Effector memory CD8-positive, alpha-beta T cell (primary cell): ENCODE data around the gene PPFIA3.
"Not testable (repeated sequence)": the region's sequence is repeated elsewhere in the genome, so short reads cannot be mapped to it uniquely, and the experiment has no call there.

Source experiments
- ATAC-seq: fragments of 150-1000 bp; cut with Tn5 transposase; replicated peaks from 2 replicates; pipeline ENCODE4 v1.10.0; 2021; ENCODE audit warnings: mild to moderate bottlenecking, moderate library complexity
- DNase-seq, 3 experiments: peaks; one replicate each; pipeline ENCODE4 v3.0.0; 2021
- H3K27ac Mint-ChIP-seq, 2 donors: one replicate each; pipeline ENCODE4 v1.8.0; 2022; ENCODE audit warnings: mild to moderate bottlenecking in 2 of 2, mixed read lengths in 2 of 2, moderate library complexity in 2 of 2
- H3K27me3 Mint-ChIP-seq, 2 donors: one replicate each; pipeline ENCODE4 v1.8.0; 2022; ENCODE audit warnings: mixed read lengths in 2 of 2
- H3K36me3 Mint-ChIP-seq: one replicate; pipeline ENCODE4 v1.8.0; 2022; ENCODE audit warnings: mild to moderate bottlenecking, moderate library complexity, mixed read lengths; ENCODE audit not compliant: insufficient read depth
- H3K4me1 Mint-ChIP-seq, 2 donors: one replicate each; pipeline ENCODE4 v1.8.0; 2022; ENCODE audit warnings: low read depth in 2 of 2, mixed read lengths in 2 of 2
- H3K4me3 Mint-ChIP-seq, 2 donors: one replicate each; pipeline ENCODE4 v1.8.0; 2022; ENCODE audit warnings: mild to moderate bottlenecking in 2 of 2, mixed read lengths in 2 of 2, moderate library complexity in 2 of 2
- H3K9me3 Mint-ChIP-seq, 2 donors: one replicate each; pipeline ENCODE4 v1.8.0; 2022; ENCODE audit warnings: mixed read lengths in 2 of 2
- total RNA-seq, 9 experiments: gene quantifications; one replicate each; lab custom pipeline; 2026; lab: John Stamatoyannopoulos, UW

Gene PPFIA3
- total RNA-seq: 6.0 to 15.9 (median 9.1) reads per million in 9 experiments

GRCh38 chr19:49119411-49120324, at the start of gene PPFIA3:
PPFIA3 (plus strand) TSS chr19:49119544; CDS start chr19:49127874, 8,330 bp downstream.
- ATAC-seq: no peak
- no peaks in the 10 kb centered on the region for H3K9me3 Mint-ChIP-seq
- peaks cover 32 to 33% of the 10 kb centered on the region in 2 donors for H3K4me1 Mint-ChIP-seq
- H3K4me3 Mint-ChIP-seq: peak within 1 kb of the TSS; percentile 90 to 96
- H3K27me3 Mint-ChIP-seq: no peaks in the 10 kb centered on the region
- DNase-seq: peak in 2 of 3 experiments; percentile 18 to 21
- peak within 1 kb of the TSS; percentile 93 to 97 for H3K27ac Mint-ChIP-seq
- peaks cover 6% of the 10 kb centered on the region for H3K36me3 Mint-ChIP-seq

- Mint-ChIP-seq H3K27ac (no peak overlapping the region), H3K4me3 (no peak overlapping the region), H3K36me3 (no peaks in the 10 kb centered on the region), H3K4me1 (peaks cover 7 to 9% of the 10 kb centered on the region in 2 donors), H3K27me3 (peaks cover 75 to 92% of the 10 kb centered on the region in 2 donors), H3K9me3 (peaks cover 0 to 1% of the 10 kb centered on the region in 2 donors)
- DNase-seq (no peak), ATAC-seq (no peak)
These were observed 48.9 kb upstream of the PPFIA3 start for GRCh38 chr19:49070416-49070815.

- peaks cover 7 to 8% of the 10 kb centered on the region in 2 donors for H3K4me1 Mint-ChIP-seq
- H3K36me3 Mint-ChIP-seq: no peaks in the 10 kb centered on the region
- ATAC-seq (no peak), DNase-seq (no peak)
- peaks cover 0 to 1% of the 10 kb centered on the region in 2 donors for H3K9me3 Mint-ChIP-seq
- H3K27me3 Mint-ChIP-seq: peaks cover 70 to 88% of the 10 kb centered on the region in 2 donors
- no peak overlapping the region for H3K27ac Mint-ChIP-seq
- no peak overlapping the region for H3K4me3 Mint-ChIP-seq
These were observed 47.3 kb upstream of the PPFIA3 start for GRCh38 chr19:49071860-49072547.

- Mint-ChIP-seq H3K4me3 (peak overlapping the region in 1 of 2 donors; percentile 62), H3K27ac (no peak overlapping the region), H3K36me3 (no peaks in the 10 kb centered on the region), H3K27me3 (peaks cover 58 to 78% of the 10 kb centered on the region in 2 donors), H3K4me1 (peaks cover 7 to 8% of the 10 kb centered on the region in 2 donors), H3K9me3 (peaks cover 0 to 1% of the 10 kb centered on the region in 2 donors)
- no peak for ATAC-seq
- no peak for DNase-seq
These were observed 45.6 kb upstream of the PPFIA3 start for GRCh38 chr19:49073514-49074378.

- not testable (repeated sequence) for H3K9me3 Mint-ChIP-seq, H3K4me1 Mint-ChIP-seq, H3K27ac Mint-ChIP-seq, H3K4me3 Mint-ChIP-seq, H3K36me3 Mint-ChIP-seq, ATAC-seq
- DNase-seq: peak in 1 of 3 experiments; percentile 19
- peaks cover 47 to 66% of the 10 kb centered on the region in 2 donors for H3K27me3 Mint-ChIP-seq
These were observed 44.5 kb upstream of the PPFIA3 start for GRCh38 chr19:49074869-49075268.

- H3K4me3 Mint-ChIP-seq: no peak overlapping the region
- peaks cover 3 to 4% of the 10 kb centered on the region in 2 donors for H3K4me1 Mint-ChIP-seq
- no peaks in the 10 kb centered on the region for H3K9me3 Mint-ChIP-seq
- peaks cover 13% of the 10 kb centered on the region for H3K36me3 Mint-ChIP-seq
- H3K27ac Mint-ChIP-seq: no peak overlapping the region
- DNase-seq (no peak), ATAC-seq (no peak)
- peaks cover 11 to 20% of the 10 kb centered on the region in 2 donors for H3K27me3 Mint-ChIP-seq
These were observed 39.0 kb upstream of the PPFIA3 start for GRCh38 chr19:49080392-49080791.

- peaks cover 10% of the 10 kb centered on the region in 2 donors for H3K4me1 Mint-ChIP-seq
- peaks cover 21% of the 10 kb centered on the region for H3K36me3 Mint-ChIP-seq
- no peak overlapping the region for H3K27ac Mint-ChIP-seq
- ATAC-seq: no peak
- no peak overlapping the region for H3K4me3 Mint-ChIP-seq
- no peak for DNase-seq
- no peaks in the 10 kb centered on the region for H3K9me3 Mint-ChIP-seq
- H3K27me3 Mint-ChIP-seq: peaks cover 2 to 11% of the 10 kb centered on the region in 2 donors
These were observed 38.1 kb upstream of the PPFIA3 start for GRCh38 chr19:49081273-49081672.

- peak overlapping the region; percentile 98 to 99 for H3K4me3 Mint-ChIP-seq
- no peak for DNase-seq
- no peaks in the 10 kb centered on the region for H3K9me3 Mint-ChIP-seq
- H3K4me1 Mint-ChIP-seq: peaks cover 21 to 25% of the 10 kb centered on the region in 2 donors
- ATAC-seq: no peak
- no peaks in the 10 kb centered on the region for H3K27me3 Mint-ChIP-seq
- peak overlapping the region; percentile 97 for H3K27ac Mint-ChIP-seq
- peaks cover 52% of the 10 kb centered on the region for H3K36me3 Mint-ChIP-seq
These were observed 34.9 kb upstream of the PPFIA3 start for GRCh38 chr19:49084206-49085019.

- Mint-ChIP-seq H3K4me1 (peaks cover 21 to 27% of the 10 kb centered on the region in 2 donors), H3K27me3 (no peaks in the 10 kb centered on the region), H3K9me3 (no peaks in the 10 kb centered on the region), H3K4me3 (peak within 1 kb of the TSS; percentile 98 to 99), H3K27ac (peak within 1 kb of the TSS; percentile 97), H3K36me3 (peaks cover 59% of the 10 kb centered on the region)
- peak; percentile 90 for ATAC-seq
- DNase-seq: peak; percentile 97 to 98 (median 98)
These were observed 34.1 kb upstream of the PPFIA3 start, which contains the start of gene SNRNP70 for GRCh38 chr19:49085020-49085867. SNRNP70 (plus strand) TSS chr19:49085451; CDS start chr19:49086415, 964 bp downstream.

GRCh38 chr19:49085868-49086232, 33.5 kb upstream of the PPFIA3 start:
- Mint-ChIP-seq H3K4me3 (peak overlapping the region; percentile 98 to 99), H3K36me3 (peaks cover 65% of the 10 kb centered on the region), H3K27ac (peak overlapping the region; percentile 97), H3K4me1 (peaks cover 21 to 33% of the 10 kb centered on the region in 2 donors), H3K9me3 (no peaks in the 10 kb centered on the region), H3K27me3 (no peaks in the 10 kb centered on the region)
- no peak for DNase-seq
- no peak for ATAC-seq

- Mint-ChIP-seq H3K27me3 (no peaks in the 10 kb centered on the region), H3K27ac (peak overlapping the region; percentile 97), H3K36me3 (peaks cover 70% of the 10 kb centered on the region), H3K4me3 (peak overlapping the region; percentile 98 to 99), H3K4me1 (peaks cover 21 to 36% of the 10 kb centered on the region in 2 donors), H3K9me3 (no peaks in the 10 kb centered on the region)
- DNase-seq (no peak), ATAC-seq (no peak)
These were observed 33.0 kb upstream of the PPFIA3 start for GRCh38 chr19:49086296-49086695.
